Astrocyte of the cerebellum (primary cell): ENCODE measurements around the gene EYA2.

Source experiments
- DNase-seq: peaks from one replicate; pipeline ENCODE4 v3.0.0-alpha.2; 2011; ENCODE audit warnings: low read depth
- H3K4me3 ChIP-seq: 2 replicates; pipeline ENCODE4 v1.5.1; 2011; ENCODE audit warnings: mild to moderate bottlenecking, low read depth, low read length, moderate library complexity
- CTCF ChIP-seq: IDR thresholded peaks from 2 replicates; pipeline ENCODE4 v1.5.1; 2012; ENCODE audit warnings: low read length, low read depth, moderate library complexity, mild to moderate bottlenecking; ENCODE audit errors: missing control alignments
- in situ Hi-C: cut with HindIII; loops from 2 replicates; pipeline ENCODE4 v1.10.0; 2017; ENCODE audit warnings: low sequenced_read_pairs

Gene EYA2

GRCh38 chr20:47215653-47216397 is 321.2 kb downstream of the EYA2 start:
- no peak for DNase-seq
- in situ Hi-C loops = no loop called here
- no peak for TF ChIP-seq CTCF
- H3K4me3 ChIP-seq = no peak overlapping the region

- in situ Hi-C loops = no loop called here
- no peak for TF ChIP-seq CTCF
- no peak overlapping the region for H3K4me3 ChIP-seq
- DNase-seq = no peak
These were observed 322.3 kb downstream of the EYA2 start for GRCh38 chr20:47216819-47217410.

GRCh38 chr20:47217482-47218446 is 323.1 kb downstream of the EYA2 start:
- DNase-seq = no peak
- TF ChIP-seq CTCF = no peak
- in situ Hi-C loops = no loop called here
- H3K4me3 ChIP-seq = no peak overlapping the region

GRCh38 chr20:47220161-47220582 is 325.5 kb downstream of the EYA2 start:
- H3K4me3 ChIP-seq = no peak overlapping the region
- TF ChIP-seq CTCF = peak; percentile 60
- DNase-seq = no peak
- in situ Hi-C loops = no loop called here

GRCh38 chr20:47221036-47221625 is 326.5 kb downstream of the EYA2 start:
- no peak for TF ChIP-seq CTCF
- DNase-seq = no peak
- in situ Hi-C loops = no loop called here
- H3K4me3 ChIP-seq = no peak overlapping the region
